NCI-H1436 treated with DMSO at 0.1 percent for 48 hours (cell line): ENCODE results near the gene TRABD2B.

Experiments
- DNase-seq: peaks from one replicate; lab custom pipeline; 2025; lab: John Stamatoyannopoulos, UW

Gene TRABD2B

DNA sequence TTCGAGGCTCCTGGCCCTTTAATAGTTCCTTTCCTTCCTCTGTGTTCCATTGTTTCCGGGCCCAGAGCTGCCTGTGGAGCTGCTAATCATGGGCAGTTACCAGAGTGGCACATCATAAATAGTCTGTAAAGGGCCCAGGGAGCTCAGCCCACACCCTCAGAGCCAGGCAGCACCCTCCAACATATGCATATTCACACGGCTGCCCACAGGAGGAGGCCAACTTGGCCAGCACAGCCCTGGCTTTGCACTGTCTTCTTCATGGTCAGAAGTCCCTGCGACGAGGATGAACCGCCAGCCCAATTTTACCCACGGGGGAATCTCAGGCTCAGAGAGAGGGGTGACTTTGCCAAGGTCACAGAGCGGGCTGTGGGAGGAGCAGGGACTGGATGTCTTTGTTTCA, 172.5 kb downstream of the TRABD2B start:
- no peak for DNase-seq

DNA sequence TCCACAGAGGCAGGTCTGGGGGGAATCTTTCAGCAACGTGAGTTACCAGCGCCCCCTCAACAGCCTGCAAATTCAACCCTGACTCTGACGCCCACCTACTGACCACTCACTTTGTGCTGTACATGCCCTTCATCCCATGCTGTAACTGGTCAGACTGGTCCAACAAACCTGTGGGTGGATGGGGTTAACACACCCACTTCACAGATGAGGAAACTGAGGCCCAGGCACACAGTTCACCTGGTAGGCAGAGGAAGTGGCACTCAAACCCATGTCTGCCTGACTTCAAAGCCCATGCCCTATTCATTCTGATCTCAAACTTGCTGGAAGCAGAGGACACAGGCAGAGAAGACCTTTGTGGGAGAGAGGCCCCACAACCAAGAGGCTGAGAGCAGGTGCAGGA, 172.9 kb downstream of the TRABD2B start:
- no peak for DNase-seq

DNA sequence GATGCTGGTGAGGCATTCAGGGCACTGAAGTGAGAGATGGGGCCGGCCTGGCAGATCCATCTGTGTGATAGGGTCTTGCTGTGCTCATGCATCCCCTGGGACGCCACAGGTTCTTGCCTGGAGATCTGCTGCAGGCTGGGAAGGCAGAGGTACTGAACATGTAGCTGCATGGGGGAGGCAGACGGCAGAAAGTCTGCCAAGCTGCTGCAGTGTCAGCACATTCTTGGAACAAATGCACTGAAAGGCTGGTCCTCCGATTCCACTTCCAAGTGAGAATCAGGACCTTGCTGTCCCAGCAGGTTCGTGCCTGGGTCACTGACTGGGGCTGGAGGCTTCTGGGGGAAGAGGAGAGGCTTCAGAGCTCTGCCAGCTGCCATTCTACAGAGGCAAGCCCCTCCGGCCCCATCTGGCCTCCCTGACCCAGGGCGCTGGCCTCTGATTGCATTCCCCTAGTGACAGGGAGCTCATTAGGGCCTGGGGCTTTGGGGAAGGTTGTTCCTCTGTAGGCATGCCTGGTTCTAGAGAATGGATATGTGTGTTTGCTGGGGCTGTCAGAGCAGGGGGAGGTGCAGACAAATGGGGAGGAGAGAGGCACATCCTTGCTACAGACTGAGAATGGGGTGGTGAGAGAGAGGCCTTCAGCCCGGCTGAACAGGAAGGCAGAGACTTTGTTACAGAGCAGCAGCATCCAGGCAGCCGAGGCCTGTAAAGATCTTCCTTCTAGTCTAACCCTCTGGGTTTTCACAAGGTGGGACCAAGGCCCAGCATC, 174.0 kb downstream of the TRABD2B start:
- DNase-seq, result no peak

DNA sequence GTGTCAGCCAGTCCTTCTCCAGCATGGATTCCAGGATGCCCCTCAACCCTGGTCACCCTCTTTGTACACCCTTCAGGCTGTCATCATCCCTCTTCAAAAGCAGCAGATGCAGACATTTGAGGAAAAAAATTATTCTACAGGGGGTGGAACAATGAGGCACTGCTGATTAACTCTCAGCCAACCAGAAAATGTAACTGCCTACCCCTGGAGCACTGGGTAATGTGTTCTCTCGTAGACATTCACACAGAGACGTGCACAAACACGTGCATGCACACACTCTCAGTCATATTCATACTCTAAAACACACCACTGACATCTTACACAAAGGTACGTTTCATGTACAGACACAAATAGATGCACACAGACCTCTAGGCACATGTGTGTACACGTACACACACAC, 175.4 kb downstream of the TRABD2B start:
- DNase-seq, result no peak

DNA sequence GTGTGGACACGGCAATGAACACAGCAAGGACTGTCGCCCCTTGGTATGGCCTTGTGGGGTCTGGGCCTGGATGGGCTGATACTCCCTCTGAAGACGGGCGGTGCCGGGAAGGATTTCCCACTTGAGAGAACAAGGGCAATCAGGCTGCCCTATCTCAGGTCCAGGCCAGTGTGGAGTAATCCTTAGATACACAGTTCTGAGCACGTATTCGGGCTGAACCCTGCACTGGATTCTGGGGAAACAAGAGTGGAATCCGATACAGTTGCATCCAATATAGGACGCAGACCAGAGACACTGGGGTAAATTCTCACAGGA, 177.7 kb downstream of the TRABD2B start:
- no peak for DNase-seq

DNA sequence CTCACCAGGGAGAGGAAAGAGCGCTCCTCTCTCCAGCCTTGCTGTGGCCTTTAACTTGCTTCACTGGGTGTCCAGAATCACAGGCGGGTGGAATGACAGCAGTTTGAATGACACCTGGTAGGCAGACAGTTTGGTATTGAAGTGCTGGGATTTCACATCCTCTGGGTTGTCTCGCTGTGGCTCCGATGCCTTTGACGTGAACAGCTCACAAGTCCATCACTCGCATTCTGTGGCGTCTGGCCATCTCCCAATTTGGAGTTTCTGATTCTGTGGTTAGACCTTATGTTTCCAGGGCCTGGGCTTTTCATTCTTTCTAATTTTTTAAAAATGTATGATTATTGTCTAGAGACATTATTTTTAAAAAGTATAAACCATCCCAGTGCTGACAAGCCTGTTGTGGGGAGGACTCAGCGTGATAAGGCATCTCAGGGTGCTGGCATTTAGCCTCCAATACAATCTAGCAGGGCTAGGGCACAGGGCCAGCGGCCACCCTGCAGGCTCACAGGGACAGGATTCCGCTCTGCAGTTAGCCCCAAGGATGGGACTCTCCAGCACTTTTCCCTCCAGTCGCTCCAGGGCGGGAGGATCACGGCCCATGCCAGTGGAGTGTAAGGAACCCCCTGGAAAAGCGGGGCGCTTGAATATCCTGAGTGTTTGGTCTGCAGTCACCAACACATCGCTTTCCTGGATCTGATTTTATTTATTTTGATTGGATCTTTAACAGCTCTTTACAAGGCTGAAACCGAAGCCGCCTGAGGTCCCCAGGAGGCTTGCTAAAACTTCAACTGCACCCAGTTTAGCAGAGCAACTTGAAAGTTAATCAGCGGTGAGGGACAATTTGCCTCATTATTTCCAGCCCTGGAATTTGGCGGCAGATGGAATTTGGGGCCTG, 178.3 kb downstream of the TRABD2B start:
- DNase-seq, result no peak

DNA sequence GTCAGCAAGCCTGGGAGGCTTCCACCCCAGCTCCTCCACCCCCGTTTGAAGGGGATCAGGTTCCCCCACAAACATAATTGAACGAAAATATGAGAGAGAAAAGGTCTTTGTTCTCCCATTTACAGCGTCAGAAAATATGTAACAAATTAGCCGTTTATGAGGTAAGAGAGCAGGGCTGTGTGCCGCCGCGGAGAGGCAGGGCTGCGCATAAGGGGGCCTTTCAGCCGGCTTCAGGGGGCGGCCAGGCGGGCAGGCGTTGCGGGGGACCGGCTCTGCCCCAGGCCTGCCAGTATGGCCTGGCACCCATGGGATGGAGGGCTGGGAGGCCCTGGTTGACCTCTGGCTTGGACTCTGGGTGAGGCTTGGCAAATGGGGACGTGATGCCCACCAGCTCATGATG, 179.3 kb downstream of the TRABD2B start:
- DNase-seq, result no peak

DNA sequence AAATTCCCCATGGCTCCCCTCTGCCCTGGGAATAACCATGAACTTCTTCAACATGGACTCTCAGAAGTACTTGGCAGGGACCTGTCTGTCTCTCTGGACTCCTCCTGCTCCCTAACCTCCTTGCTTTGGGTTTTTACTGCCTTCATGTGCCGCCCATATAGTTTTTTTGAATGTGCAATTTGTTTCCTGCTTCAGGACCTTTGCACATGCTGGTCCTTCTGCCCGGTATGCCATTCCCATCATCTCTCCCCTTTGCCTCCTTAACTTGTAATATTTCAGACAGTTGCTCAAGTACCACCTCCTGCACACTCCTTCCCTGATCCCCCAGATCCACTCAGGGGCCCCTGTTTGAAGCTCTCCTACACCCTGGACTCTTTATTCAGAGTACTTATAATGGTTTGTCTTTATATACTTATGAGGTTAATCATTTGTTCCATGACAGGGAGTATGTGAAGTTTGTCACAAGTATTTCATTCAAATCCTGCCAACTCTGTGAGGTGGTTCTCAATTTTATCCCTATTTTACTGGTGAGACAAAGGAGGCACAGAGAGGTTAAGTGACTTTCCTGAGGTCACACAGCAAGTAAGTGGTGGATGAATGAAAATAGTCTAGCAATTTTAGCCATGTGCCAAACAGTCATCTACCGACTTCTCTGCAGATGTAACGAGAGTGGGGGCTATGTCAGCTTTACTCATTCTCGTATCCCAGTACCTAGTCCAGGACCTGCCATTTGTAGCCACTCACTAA, 180.7 kb downstream of the TRABD2B start:
- no peak for DNase-seq

DNA sequence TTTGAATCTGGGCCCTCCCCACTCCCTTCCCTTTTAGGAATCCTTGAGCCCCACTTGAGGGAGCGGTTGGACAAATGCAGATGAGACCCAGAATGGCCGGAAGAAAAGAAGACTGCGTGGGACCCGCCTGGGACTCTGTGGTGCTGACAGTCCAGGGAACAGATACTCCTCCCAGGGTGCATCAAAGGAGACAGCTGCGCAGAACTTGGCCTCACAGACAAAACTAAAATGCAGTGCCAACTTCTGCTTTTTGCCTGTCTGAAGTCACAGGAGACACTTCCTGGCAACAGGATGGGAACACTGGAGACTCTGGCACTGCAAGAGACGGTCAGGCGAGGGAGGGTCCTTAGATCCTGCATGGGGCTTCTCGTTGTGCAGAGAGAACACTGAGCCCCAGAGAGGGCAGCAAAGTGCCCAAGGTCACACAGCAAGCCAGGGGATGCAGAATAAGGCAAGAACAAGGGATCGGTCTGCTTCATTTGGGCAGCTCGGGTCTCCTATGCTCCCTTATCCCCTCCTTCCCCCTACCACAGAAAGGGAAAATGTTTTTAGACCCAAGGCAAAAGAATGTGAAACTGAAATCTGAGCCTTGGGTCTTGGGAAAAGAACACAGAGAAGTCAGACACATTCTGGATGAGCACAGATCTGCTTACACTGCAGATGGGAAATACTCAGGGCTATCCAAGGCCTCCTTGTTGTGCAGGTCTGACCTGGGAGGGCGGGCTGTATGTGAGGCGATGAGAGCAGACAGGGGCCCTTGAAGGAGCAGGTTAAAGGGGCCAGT, 182.4 kb downstream of the TRABD2B start:
- no peak for DNase-seq

DNA sequence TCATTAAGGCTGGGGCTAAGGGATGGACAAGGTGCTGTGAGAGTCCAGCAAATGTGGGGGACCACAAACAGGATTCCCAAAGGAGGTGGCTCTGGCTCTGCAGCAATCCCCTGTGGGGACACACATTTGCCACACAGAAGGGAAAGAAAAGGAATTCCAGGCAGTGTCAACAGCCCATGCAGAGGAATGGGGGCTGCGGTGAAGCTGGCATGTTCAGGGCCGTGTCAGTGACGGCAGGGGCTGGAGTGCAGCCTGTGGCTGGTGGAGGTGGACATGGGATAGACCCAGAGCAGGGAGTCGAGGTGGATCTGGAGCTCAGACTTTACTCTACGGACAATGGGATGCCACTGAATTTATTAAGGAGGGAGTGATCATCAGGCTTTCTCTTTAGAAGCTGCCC, 183.2 kb downstream of the TRABD2B start:
- DNase-seq, result no peak

DNA sequence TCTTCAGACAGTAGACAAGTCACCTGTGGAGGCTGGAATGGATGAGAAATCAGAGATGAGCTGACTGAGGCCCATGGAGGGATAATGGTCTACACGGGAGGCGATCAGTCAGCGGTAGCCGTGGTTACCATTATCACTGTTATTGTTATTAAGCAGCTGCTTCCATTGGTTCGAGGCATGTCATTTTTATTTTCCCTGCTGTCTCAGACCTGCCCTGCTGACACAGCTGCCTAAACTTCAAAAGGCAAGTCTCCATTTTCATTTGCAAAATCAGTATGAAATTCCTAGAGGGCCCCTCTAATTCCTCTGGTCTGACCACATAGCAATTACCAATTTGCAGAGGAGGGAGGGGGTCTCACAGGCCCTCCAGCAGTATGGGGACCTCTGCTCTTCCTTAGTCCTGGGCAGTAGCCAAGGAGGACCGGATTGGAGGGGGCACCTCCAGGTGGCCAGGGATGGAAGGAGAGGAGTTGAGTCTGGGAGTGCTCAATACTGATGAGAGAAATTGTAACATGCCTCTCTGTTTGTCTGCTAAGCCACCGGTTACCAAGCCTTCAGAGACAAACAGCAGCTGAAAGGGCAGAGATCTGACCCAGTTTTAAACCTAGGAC, 184.2 kb downstream of the TRABD2B start:
- DNase-seq, result no peak

DNA sequence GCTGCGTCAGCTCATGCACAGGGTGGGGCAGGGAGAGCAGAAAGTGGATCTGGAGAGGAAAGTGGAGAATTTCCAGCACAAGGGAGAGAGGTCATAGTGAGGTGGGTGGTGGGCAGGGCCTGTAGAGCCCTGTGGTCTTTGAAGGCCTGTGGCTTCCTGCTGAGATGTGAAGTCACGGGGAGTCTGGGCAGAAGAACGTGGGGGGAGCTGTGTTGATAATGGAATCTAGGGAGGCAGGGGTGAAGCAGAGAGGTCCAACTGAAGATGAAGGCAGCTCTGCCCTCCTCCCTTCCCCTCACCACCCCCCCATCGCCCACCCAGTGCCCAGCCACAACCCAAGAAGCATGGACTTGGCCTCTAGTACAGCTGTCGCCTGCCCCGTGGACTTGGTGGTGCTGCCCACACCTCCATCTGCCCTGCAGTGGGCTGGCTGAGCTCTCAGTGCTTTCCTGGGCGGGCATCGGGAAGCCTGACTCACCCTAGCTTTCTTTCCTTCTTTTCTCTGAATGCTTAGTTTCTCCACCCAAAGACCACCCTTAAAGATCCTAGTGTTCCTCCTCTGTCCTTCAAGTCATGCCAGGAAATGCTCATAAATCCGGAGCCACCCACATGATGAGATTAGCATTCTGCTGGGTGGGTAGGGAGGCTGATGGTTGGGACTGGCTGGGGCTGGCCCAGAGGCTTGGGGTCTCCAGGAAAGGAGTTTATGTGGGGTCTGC, 186.1 kb downstream of the TRABD2B start:
- no peak for DNase-seq

DNA sequence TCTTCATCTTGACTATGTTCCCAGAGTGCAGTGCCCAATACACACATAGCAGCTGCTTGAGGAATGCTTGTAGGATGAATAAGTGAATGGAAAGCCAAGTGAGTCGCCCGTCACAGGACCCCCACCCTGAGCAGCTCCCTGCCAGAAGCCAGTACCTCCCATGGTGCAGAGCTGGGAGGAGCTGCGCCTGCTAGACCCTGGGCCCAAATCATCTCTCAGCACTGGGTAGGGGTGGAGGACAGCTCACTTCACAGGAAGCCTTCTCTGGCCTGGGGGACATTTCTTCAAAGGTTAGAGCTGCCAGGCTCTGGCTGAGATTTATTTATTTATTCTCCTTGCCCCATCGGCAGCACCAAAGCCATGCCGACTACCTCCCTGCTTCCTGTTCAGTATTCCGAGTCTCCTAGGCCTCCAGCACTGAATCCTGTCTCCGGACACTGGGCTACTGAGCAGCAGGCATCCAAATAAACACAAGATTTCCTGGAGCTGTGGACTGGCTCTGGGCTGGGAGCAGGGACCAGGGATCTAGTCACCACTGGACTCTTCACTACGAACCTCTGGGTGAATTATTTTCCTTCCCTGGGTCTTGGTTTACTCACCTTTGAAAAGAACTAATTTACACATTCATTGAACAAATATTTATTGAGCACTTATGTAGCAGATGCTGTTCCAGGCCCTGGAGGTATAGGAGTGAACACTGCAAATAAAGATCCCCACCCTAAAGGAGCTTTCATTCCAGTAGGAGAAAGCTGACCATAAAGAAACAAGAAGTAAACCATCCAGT, 187.7 kb downstream of the TRABD2B start:
- no peak for DNase-seq

DNA sequence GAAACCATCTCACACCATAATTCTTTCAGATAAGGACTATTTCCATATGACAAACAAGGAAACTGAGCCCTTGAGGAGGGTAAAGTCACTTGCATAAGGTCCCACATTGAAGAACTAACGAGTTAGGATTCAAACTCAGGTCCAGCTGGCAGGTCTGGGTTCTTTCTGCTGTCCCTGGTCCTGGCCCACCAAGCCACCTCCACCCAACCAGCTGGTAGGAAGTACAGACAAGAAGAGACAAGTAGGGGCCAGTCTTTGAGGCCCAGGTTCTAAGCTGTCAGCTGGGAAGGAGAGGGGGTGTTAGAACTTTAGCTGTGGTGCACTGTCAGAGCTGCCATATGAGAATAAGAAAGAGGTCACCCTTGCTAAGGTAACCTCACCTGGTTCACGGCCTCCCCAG, 188.6 kb downstream of the TRABD2B start:
- DNase-seq, result no peak

DNA sequence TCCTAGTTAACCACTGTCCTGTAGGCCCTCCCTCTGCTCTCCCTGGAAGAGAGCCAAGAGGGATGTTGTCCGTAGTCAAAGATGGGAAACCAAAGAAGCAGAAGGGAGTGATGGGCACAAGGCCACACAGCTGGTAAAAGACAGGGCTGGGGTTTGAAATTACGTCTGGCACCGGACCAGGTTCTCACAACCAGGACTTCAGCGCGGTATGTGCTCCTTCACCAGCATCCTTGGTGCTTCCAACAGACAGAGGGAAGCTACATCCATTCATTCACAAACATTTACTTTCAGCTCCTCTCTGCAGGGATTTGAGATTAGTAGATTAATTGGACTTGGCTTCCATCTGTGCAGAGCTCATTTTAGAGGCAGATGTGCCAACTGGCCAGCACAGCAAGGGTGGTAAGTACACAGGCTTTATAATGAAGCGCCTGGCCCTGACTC, 191.2 kb downstream of the TRABD2B start:
- DNase-seq, result no peak

DNA sequence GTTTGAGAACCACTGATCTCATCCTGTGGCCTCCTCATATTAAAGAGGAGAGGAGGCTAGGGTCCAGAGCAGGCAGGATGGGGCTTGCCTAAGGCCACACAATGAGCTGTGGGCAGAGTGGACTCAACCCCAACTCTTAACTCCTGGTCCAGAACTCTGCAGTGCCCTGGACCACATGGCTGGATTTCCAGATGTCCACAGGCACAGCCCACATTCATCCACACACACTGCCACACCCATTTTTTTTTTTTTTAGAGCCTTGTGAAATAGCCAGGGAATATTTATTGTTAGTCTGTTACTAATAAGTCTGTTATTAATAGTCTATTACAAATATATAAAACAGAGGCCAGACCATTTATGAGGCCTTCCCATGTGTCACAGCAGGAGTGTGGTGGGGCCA, 192.2 kb downstream of the TRABD2B start:
- no peak for DNase-seq

DNA sequence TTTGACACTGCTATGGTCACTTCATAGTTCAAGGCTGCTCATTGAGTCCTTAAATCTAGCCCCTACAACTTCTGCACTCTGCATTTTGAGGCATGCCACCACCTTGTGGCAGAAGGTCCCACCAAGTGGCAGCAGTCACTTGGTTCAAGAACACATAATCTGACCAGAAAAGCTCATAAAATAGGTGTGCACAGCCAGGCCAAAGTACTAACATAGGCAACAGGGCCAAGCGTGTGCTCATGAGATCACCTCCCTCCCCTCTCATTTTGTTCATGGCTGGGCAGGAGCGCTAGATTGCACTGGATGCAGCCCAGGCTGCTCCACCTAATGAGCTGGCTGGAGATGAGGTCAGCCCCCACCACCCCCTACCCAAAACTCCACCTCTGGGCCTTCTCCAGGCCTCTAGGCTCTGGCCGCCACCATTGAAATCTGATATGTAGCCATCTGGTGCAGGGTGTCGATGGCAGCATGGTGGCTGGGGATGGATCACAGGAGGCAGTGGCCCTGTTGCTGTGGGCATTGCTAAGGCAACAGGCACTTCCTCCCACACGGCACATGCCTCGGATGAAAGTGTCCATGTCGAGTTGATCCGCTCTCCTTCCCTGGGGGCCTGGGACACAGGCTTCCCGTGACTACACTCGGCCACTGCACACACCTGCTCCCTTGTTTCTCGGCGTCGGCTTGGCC, 193.2 kb downstream of the TRABD2B start:
- DNase-seq, result no peak

DNA sequence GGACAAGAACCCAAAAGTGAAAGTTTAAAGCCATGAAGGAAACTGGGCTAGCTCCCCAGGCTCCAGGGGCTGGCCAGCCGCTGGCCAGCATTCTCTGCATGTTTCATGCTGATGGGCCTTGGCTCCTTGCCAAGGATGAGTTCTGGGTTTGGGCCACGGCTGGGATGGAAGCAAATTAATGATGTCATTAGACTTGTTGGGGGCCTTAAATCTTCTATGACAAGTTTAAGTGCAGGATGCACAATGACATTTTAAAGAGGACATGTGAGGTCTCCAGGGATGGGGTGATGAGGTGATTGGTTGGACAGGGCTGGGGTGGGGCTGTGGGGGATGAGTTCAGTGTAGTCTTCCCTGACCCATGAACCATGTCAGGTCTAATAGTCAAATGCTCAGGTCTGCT, 199.6 kb downstream of the TRABD2B start:
- DNase-seq, result no peak

DNA sequence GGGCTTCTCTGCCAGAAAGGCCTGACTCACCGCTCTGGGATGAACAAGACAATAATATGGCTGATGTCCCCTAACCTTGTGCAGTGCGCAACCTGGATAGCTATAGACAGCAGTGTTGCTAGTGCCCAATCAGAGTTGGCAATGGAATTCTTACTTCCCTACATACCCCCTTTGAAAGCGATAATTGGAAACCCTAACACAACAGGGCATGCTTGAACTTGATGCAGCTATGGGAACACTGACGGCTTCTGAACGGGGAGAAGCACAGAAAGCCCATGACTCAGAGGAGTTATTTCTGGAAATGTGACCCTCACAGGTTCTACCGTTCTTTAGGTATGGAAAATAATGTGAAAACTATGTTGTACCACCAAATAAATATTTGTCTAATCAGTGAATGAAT, 200.6 kb downstream of the TRABD2B start:
- DNase-seq, result no peak
